Ishikawa (cell line): ENCODE data around the gene BTNL9.

Experiments used
- CEBPB ChIP-seq: IDR thresholded peaks from 2 replicates; pipeline ENCODE4 v1.6.1; 2012
- CREB1 ChIP-seq: IDR thresholded peaks from 2 replicates; pipeline ENCODE4 v1.6.1; 2012; ENCODE audit warnings: low read depth
- EGR1 ChIP-seq: IDR thresholded peaks from 2 replicates; pipeline ENCODE4 v1.6.1; 2012
- EP300 ChIP-seq: IDR thresholded peaks from 2 replicates; pipeline ENCODE4 v1.6.1; 2012; ENCODE audit warnings: borderline replicate concordance
- FOXM1 ChIP-seq: IDR thresholded peaks from 2 replicates; pipeline ENCODE4 v1.6.1; 2012; ENCODE audit warnings: low read depth, borderline replicate concordance
- MAX ChIP-seq: IDR thresholded peaks from 2 replicates; pipeline ENCODE4 v1.6.1; 2012
- NFIC ChIP-seq: IDR thresholded peaks from 2 replicates; pipeline ENCODE4 v1.6.1; 2012
- TAF1 ChIP-seq: IDR thresholded peaks from 2 replicates; pipeline ENCODE4 v1.6.1; 2012; ENCODE audit warnings: low read depth, mild to moderate bottlenecking
- YY1 ChIP-seq: IDR thresholded peaks from 2 replicates; pipeline ENCODE4 v1.6.1; 2012; ENCODE audit warnings: low read depth
- ZBTB7A ChIP-seq: IDR thresholded peaks from 2 replicates; pipeline ENCODE4 v1.6.1; 2012; ENCODE audit warnings: low read depth
- TF ChIP-seq, protein P1 (sequence below): IDR thresholded peaks from 2 replicates; pipeline ENCODE4 v1.6.1; 2012; ENCODE audit warnings: low read depth, mild to moderate bottlenecking

- TF ChIP-seq ZBTB7A (no peak), FOXM1 (no peak), CEBPB (no peak), TAF1 (no peak), EP300 (no peak), MAX (no peak), CREB1 (no peak), YY1 (no peak), NFIC (no peak), EGR1 (no peak)
- TF ChIP-seq, protein P1, sequence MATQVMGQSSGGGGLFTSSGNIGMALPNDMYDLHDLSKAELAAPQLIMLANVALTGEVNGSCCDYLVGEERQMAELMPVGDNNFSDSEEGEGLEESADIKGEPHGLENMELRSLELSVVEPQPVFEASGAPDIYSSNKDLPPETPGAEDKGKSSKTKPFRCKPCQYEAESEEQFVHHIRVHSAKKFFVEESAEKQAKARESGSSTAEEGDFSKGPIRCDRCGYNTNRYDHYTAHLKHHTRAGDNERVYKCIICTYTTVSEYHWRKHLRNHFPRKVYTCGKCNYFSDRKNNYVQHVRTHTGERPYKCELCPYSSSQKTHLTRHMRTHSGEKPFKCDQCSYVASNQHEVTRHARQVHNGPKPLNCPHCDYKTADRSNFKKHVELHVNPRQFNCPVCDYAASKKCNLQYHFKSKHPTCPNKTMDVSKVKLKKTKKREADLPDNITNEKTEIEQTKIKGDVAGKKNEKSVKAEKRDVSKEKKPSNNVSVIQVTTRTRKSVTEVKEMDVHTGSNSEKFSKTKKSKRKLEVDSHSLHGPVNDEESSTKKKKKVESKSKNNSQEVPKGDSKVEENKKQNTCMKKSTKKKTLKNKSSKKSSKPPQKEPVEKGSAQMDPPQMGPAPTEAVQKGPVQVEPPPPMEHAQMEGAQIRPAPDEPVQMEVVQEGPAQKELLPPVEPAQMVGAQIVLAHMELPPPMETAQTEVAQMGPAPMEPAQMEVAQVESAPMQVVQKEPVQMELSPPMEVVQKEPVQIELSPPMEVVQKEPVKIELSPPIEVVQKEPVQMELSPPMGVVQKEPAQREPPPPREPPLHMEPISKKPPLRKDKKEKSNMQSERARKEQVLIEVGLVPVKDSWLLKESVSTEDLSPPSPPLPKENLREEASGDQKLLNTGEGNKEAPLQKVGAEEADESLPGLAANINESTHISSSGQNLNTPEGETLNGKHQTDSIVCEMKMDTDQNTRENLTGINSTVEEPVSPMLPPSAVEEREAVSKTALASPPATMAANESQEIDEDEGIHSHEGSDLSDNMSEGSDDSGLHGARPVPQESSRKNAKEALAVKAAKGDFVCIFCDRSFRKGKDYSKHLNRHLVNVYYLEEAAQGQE = no peak
Measured at GRCh38 chr5:181088289-181088688, 48.2 kb downstream of the BTNL9 start.
